ENCODE results near the gene TRIO.
A peak's percentile ranks its signal among the peaks of the same experiment; 100 is the strongest.

Gene TRIO

GRCh38 chr5:14247054-14247386 is 103.9 kb downstream of the TRIO start:
- DNase-seq (ENCODE audit: low spot score) = no peak

GRCh38 chr5:14249258-14250082 is 106.3 kb downstream of the TRIO start:
- no peak for DNase-seq (ENCODE audit: low spot score)

DNA sequence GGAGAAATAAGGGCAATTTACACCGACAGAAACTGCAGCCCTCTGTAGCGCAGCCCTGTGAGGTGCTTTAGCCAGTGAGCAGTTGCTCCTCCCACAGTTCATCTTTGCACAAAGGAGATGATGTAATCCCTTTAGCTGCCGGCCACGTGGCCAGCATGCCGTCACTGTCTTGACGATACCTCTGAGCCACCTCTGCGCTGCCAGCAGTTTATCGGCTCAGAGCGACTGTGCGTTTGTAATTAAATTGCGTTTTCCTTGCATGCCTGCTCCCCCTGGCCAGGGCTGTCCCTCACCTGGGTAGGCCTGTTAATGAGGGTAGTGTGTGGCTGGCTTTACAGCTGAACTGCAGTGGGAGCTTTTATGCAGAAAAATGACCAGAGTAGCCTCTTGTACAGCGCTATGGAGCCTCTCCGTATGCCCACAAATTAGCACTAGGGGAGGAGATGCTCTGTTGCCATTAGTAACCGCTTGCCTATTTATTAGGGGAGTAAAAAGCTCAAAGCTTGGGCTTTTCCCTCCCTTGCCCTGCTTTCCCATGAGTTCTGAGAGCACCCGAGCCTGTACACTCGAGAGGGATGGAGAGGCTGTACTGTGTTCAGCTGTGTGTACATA is 107.0 kb downstream of the TRIO start:
- DNase-seq (ENCODE audit: low spot score) = peak; percentile 38

DNA sequence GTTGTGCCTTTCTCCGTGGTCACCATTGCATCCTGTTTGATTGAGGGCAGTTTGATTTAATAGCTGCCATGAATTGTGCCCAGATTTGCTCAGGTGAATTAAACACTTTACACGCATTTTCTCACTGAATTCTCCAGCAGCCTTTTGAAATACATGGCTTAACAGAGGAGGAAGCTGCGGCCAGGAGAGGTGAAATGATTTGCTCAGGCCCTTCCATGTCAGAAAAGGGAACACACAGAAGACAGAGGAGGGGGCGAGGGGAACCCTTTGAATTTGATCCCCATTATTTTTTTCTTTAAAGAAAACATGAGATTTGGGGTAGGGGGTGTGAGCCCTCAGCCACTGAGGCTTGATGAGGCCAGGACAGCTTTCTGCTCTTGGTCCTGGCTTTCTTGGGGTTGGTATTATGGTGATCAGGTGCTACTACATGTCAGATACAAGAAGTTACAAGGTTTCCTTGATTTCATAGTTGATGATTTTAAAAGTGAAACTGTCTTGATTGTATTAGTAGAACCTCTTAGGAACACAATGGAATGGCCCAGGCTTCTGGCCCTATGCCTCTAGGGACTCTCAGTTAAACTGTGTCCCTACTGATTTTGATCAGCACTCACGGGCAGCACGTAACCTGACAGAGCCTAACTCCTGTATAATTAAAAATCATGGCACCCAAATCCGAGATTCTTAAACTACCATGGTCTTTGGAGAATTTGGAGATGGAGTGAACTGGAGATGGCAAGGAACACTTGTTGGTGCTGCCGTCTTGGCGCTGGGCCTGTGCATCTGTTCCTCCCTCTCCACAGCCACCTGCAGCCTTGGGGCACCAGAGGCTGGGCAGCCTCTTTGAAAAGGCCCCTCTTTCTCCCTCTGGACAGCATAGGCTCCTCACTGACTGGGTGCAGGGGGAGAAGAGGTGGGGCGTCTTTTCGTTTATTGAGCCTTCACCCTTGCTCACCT is 107.9 kb downstream of the TRIO start:
- DNase-seq (ENCODE audit: low spot score) = no peak

- no peak for DNase-seq (ENCODE audit: low spot score)
These were observed 108.6 kb downstream of the TRIO start for GRCh38 chr5:14251733-14252132.

DNA sequence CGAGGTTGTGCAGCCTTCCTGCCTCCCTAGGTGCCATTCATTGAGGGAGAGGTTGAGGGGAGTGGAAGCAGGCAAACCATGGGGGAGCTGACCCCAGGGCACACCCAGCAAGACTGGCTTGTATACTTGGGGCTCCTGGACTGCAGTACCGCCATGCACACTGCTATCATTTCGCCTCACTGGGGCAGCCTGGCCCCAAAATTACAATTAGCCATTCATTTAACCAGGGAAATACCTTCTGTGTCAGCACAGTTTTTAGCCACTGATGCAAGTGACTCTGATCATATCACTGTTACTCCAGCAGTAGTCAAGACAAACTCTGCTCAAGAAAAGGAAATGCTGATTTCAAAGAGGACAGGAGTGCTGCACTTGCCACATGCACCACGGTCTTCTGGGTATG is 109.7 kb downstream of the TRIO start:
- no peak for DNase-seq (ENCODE audit: low spot score)

GRCh38 chr5:14254686-14255085 is 111.5 kb downstream of the TRIO start:
- peak; percentile 30 for DNase-seq (ENCODE audit: low spot score)

- DNase-seq (ENCODE audit: low spot score) = no peak
These were observed 113.0 kb downstream of the TRIO start for GRCh38 chr5:14256026-14256690.

GRCh38 chr5:14256756-14257393 is 113.7 kb downstream of the TRIO start:
- no peak for DNase-seq (ENCODE audit: low spot score)

DNA sequence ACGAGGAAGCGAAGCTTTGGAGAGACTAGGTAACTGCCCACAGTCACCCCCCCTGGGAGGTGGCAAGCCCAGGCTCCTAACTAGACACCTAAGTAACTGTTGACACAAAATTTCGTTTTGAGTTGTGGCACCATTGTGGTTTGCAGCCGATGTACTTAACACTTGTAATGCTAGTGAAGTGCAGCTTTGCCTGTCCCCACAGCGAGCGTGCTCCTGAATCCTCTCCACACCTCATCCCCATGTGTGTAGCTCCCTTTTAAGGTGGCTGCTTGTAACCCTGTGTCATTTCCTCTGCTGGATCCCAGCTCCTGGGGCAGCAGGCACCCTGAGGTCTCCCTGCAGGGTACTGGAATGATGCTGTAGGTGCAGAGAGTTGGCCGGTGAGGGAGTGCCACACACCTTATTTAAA is 114.9 kb downstream of the TRIO start:
- DNase-seq (ENCODE audit: low spot score) = no peak

DNA sequence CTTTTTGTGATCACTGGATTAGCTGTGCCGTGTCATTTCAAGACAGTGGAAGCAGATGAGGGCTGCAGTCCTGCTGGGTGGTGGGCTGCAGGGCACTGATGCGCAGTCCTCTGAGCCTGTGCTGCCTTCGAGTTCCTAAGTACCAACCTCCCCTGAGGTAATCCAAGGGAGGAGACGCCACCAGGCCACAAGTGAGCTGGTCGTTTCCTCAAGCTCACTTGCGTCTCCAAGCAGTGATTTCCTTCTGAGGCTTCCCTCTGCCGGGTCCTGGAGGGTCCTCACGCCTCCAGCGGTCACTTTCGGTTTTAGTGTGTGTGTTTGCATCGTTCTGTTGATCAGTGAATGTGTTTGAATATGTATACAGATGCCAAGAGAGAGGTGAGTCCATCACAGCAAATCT is 115.7 kb downstream of the TRIO start:
- DNase-seq (ENCODE audit: low spot score) = peak; percentile 71

DNA sequence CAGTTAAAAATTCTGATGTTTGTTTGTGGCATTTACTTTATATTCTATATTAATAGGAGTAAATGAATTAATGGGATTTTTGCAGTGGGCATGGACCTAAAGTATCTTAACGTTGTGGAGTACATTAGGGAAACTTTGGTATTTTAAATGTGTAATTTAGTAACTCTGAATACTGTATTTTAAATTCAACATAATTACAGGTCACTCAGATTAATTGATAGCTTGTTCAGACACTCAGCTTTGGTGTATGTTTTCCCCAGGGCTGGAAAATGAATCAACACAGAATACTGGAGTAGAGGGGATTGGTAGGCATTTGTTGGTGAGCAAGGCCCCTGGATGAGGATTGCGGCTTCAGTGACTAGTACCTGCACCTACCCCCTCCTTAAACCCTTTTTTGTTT is 117.5 kb downstream of the TRIO start:
- no peak for DNase-seq (ENCODE audit: low spot score)

DNA sequence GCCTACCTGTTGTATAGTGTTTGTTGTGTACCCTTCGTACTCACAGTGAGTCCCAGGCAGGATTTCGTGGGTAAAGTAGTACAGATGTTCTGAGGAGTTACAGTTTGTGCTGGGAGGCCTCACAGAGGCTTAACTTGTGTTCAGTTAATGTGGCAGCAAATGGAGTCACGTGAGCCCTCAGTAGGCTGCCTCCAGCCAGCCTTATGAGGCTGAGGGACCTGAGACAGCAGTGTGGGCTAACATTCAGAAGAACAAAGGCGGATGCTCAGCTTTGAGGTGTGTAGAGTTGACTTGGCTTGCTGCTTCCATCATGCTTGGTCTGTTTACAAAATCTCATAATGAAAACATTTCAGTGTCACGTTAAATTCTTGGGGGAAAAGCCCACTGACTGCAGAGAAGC is 118.1 kb downstream of the TRIO start:
- DNase-seq (ENCODE audit: low spot score) = no peak

- no peak for DNase-seq (ENCODE audit: low spot score)
These were observed 118.9 kb downstream of the TRIO start for GRCh38 chr5:14261856-14262611.

DNA sequence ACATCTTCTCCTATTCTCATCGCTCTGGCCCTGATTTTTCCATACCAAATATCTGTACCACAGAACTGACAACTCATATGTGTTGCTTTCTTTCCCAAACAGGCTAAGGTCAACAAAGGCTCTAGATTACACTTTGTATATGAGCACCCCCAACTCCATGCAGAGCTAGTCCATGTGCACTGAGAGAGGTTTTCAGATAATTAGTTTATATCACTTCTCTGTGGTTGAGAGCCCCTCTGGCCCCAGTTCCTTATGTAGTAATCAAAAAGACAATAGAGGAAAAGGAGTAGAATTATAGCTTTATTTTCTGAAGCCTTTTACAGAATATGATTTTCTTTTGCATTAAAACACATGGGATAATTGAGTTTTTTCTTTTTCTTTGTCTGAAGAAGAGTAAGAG is 120.0 kb downstream of the TRIO start:
- DNase-seq (ENCODE audit: low spot score) = no peak

DNA sequence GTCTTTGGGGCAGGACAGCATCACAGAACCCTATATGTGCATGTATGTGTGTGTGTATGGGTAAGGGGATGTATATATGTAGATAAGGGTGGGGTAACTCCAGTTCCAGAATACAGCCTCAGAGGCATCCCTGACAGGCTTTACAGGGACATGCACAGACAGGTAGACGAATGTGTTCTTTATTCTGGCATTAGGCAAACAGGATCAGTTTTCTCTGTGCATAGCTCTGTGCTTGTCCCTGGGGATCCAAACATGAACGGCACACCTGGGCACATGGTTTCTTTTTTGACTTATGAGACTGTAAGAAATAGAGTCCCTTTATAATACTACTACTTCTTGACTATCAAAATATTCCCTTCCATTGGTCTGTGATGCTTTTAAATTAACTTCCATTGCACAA is 120.6 kb downstream of the TRIO start:
- DNase-seq (ENCODE audit: low spot score) = no peak

GRCh38 chr5:14264605-14265316 is 121.6 kb downstream of the TRIO start:
- peak; percentile 96 for DNase-seq (ENCODE audit: low spot score)

DNA sequence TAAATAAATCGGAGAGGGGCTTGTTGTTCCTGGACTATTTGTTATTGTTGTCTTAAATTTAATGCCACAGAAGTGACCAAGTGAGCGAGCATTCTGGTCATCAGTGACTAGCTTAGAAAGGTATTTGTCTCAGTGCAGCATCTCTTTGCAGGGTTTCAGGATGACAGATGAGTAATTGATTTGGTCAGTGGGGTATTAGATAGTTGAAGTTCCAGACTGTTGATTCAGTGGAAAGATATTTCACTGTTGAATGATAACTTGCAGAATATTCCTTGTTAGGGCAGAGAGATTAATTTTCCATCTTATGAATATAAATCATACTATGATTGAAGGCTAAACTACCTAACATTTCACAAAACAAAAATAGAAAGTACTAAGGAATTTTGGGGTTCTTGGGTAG is 122.4 kb downstream of the TRIO start:
- DNase-seq (ENCODE audit: low spot score) = peak; percentile 99

- no peak for DNase-seq (ENCODE audit: low spot score)
These were observed 123.0 kb downstream of the TRIO start for GRCh38 chr5:14266171-14266570.

- no peak for DNase-seq (ENCODE audit: low spot score)
These were observed 123.5 kb downstream of the TRIO start for GRCh38 chr5:14266686-14267085.

All from kidney capillary endothelial cell (primary cell).